Activated naive CD8-positive, alpha-beta T cell (primary cell): ENCODE measurements around the gene RBM7.

Experiments used
- H3K27ac Mint-ChIP-seq: one replicate; pipeline ENCODE4 v1.8.0; 2021; ENCODE audit warnings: mixed read lengths
- H3K27me3 Mint-ChIP-seq: one replicate; pipeline ENCODE4 v1.8.0; 2021; ENCODE audit warnings: mixed read lengths
- H3K36me3 Mint-ChIP-seq: one replicate; pipeline ENCODE4 v1.8.0; 2021; ENCODE audit warnings: mixed read lengths
- H3K4me1 Mint-ChIP-seq: one replicate; pipeline ENCODE4 v1.8.0; 2021; ENCODE audit warnings: low read depth, mixed read lengths
- H3K4me3 Mint-ChIP-seq: one replicate; pipeline ENCODE4 v1.8.0; 2021; ENCODE audit warnings: mild to moderate bottlenecking, mixed read lengths
- H3K9me3 Mint-ChIP-seq: one replicate; pipeline ENCODE4 v1.8.0; 2021; ENCODE audit warnings: low read depth, mixed read lengths

The RBM7 gene

GRCh38 chr11:114400216-114400914 lies at the start of gene RBM7, which contains the start of gene C11orf71:
Gene RBM7 (plus strand): TSS chr11:114400666. CDS start chr11:114400672, 6 bp downstream.
Gene C11orf71 (minus strand): TSS chr11:114400511. CDS start chr11:114400331, 180 bp downstream.
- Mint-ChIP-seq H3K9me3 (no peaks in the 10 kb centered on the region), H3K4me1 (peaks cover 59% of the 10 kb centered on the region), H3K4me3 (peak within 1 kb of the TSS; percentile 97), H3K27me3 (no peaks in the 10 kb centered on the region), H3K27ac (peak within 1 kb of the TSS; percentile 99), H3K36me3 (peaks cover 13% of the 10 kb centered on the region)

DNA sequence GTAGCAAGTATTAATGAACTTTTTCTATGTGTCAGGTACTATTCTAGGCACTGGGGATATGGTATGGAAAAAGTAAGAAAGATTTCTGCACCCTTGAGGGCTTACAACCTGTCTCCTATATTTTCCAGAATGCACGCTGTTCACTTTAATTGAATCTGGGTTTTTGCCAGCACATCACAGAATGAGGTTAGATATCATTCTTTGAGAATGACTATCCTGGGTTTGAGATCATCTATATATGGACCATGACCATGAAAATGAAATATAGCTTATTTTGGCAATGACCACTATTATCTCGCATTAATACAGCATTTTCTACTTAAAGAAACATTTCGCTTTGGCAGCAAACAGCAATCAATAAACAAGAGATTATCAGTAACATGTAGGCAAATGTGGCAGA lies 47.0 kb upstream of the RBM7 start:
- no peak overlapping the region for H3K4me3 Mint-ChIP-seq
- H3K36me3 Mint-ChIP-seq = no peaks in the 10 kb centered on the region
- no peaks in the 10 kb centered on the region for H3K4me1 Mint-ChIP-seq
- H3K27ac Mint-ChIP-seq = no peak overlapping the region
- H3K27me3 Mint-ChIP-seq = peaks cover 5% of the 10 kb centered on the region
- no peaks in the 10 kb centered on the region for H3K9me3 Mint-ChIP-seq

DNA sequence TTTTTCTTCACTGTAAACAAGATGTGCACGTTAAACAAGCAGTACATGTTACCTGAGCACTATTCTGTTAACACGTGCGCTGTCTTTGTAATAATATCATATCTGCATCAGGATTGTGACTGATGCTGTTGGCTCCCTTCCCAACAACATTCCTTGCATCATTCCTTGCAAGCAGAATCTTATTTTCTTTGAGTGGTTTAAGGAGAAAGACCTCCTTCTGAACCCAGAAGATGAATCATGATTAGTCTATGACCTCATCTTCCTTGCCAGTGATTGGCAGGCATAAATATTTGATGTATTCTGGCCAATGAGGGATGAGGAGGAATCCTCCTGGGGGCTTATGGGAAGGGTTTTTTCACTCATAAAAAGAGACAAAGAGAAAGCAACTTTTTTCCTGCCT lies 46.4 kb upstream of the RBM7 start:
- Mint-ChIP-seq H3K4me3 (no peak overlapping the region), H3K36me3 (no peaks in the 10 kb centered on the region), H3K9me3 (no peaks in the 10 kb centered on the region), H3K27me3 (peaks cover 5% of the 10 kb centered on the region), H3K27ac (no peak overlapping the region), H3K4me1 (no peaks in the 10 kb centered on the region)

DNA sequence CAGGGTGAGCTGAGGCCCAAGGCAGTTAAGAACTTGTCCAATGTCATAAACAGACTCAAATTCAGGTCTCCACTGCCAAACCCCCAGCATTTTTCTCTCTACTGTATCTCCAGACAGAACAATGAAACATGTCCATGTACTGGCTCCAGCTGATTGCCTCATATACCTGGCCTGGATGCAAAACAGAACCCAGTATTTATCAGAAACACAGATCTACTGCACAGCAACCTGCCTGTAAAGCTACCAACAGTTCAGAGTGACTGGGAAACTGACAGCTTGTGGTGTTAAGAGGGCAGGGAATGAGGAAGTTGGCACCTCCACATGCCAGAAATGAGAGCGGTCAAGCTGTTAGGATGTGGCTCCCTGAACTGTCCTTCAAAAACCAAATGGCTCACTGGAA lies 41.8 kb upstream of the RBM7 start:
- Mint-ChIP-seq H3K27ac (no peak overlapping the region), H3K9me3 (no peaks in the 10 kb centered on the region), H3K4me1 (no peaks in the 10 kb centered on the region), H3K36me3 (no peaks in the 10 kb centered on the region), H3K27me3 (peaks cover 8% of the 10 kb centered on the region), H3K4me3 (no peak overlapping the region)

DNA sequence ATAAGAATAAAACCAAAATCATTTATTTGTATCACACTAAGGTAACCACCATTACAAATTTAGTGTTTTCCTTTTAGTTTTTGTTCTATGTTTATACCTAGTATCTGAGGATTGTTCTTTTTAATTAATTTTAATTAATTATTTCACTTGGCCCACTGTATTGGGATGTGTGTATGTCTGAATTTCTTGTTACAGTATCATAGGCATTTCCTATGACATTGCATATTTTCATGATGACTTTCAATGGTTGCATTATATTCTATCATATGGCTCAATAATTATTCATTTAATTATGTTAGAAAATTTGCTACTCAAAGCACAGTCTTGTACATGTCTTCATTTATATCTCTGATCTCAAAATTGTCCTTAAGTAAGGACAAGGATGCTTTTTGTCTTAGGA lies 41.1 kb upstream of the RBM7 start:
- no peaks in the 10 kb centered on the region for H3K36me3 Mint-ChIP-seq
- H3K4me3 Mint-ChIP-seq = no peak overlapping the region
- H3K9me3 Mint-ChIP-seq = no peaks in the 10 kb centered on the region
- no peaks in the 10 kb centered on the region for H3K4me1 Mint-ChIP-seq
- H3K27ac Mint-ChIP-seq = no peak overlapping the region
- H3K27me3 Mint-ChIP-seq = peaks cover 8% of the 10 kb centered on the region

- Mint-ChIP-seq H3K4me1 (no peaks in the 10 kb centered on the region), H3K9me3 (no peaks in the 10 kb centered on the region), H3K27ac (no peak overlapping the region), H3K27me3 (peaks cover 10% of the 10 kb centered on the region), H3K4me3 (no peak overlapping the region), H3K36me3 (no peaks in the 10 kb centered on the region)
Measured at GRCh38 chr11:114362326-114362725, 38.1 kb upstream of the RBM7 start.

DNA sequence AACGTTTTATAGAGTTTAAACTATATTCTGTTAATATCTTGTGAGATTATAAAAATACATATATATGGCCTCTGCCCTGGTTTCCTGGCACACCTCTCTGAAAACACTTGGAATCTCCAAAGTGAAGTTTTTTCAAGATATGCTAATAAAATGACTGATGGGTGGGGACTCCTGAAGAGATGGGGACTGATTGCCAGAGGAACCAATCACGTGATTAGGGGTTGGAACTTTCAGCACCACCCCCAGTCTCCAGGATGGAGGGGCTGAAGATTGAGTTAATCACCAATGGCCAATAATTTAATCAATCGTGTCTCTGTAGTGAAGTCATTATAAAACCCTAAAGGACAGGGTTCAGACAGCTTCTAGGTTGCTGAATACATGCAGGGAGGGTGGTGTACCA lies 37.5 kb upstream of the RBM7 start:
- Mint-ChIP-seq H3K27me3 (peaks cover 10% of the 10 kb centered on the region), H3K36me3 (no peaks in the 10 kb centered on the region), H3K27ac (no peak overlapping the region), H3K4me1 (no peaks in the 10 kb centered on the region), H3K4me3 (no peak overlapping the region), H3K9me3 (no peaks in the 10 kb centered on the region)

- Mint-ChIP-seq H3K4me3 (no peak overlapping the region), H3K4me1 (no peaks in the 10 kb centered on the region), H3K9me3 (no peaks in the 10 kb centered on the region), H3K27me3 (peaks cover 11% of the 10 kb centered on the region), H3K36me3 (no peaks in the 10 kb centered on the region), H3K27ac (no peak overlapping the region)
Measured at GRCh38 chr11:114366331-114367243, 33.9 kb upstream of the RBM7 start.

DNA sequence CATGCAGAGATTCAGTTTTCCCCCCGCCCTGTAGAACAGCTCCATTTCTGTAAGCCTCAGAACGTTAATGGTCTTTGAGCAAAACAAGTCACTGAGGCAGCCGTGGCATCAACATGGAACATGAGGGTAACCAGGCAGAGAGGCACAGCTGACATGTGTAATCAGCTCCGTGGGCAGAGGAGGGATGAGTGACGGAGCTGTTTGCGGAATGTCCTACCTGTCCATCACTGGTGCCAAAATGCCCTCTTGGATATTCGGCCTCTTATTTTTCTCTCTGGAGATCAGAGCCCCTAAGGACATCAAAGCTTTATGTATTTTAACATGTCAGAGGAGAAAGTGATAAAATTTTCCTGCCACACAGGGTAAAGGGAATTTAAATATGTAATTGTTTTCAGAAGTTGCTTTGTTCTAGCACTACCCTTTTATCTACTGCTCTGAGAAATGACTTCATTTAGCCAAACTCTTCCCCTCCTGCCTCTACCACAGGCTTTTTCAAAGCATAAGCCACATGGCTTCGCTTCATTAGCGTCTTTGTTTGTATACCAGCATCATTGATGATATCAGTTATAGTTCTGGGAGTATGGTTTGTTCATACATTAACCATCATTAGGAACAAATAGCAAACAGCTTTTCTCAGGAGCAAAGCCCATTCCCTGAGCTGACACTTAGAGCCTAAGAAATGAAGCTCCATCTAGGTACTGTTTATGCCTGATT lies 33.1 kb upstream of the RBM7 start:
- no peak overlapping the region for H3K4me3 Mint-ChIP-seq
- no peaks in the 10 kb centered on the region for H3K9me3 Mint-ChIP-seq
- no peaks in the 10 kb centered on the region for H3K4me1 Mint-ChIP-seq
- no peak overlapping the region for H3K27ac Mint-ChIP-seq
- no peaks in the 10 kb centered on the region for H3K36me3 Mint-ChIP-seq
- peaks cover 14% of the 10 kb centered on the region for H3K27me3 Mint-ChIP-seq

DNA sequence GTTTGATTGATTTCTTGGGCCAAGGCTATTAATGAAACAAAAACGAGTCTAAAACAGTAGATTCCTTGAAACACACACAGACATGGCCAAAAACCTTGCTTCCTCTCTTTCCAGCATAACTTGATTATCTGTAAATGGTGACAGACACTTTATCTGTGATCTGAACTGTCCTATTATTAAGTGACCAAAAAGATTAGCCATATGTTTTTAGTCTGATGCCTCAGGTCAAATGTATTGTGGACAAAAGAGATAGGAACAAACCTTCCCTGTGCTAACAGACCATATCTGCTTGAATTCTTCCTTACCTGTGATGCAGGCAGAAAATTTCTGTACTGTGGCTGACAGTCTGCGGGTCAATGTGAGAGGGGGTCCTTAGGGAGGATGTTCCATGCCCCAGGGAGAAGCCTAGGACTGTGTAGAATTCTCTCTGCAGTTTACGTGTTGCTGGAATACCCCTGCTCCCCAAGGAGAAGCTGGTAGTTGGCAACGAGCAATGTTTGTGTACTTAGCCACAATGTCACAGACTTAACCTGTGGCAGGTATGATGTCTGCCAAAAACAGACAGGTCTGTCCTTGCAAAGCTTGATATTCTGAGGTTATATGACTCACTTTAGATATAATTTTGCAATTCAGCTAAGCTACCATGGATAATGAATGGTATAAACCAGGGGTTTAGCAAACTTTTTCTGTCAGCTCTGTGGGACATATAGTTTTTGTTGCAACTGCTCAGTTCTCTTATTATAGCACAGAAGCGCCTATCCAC lies 31.4 kb upstream of the RBM7 start:
- Mint-ChIP-seq H3K27me3 (peaks cover 14% of the 10 kb centered on the region), H3K4me1 (no peaks in the 10 kb centered on the region), H3K9me3 (no peaks in the 10 kb centered on the region), H3K27ac (no peak overlapping the region), H3K36me3 (no peaks in the 10 kb centered on the region), H3K4me3 (no peak overlapping the region)

- Mint-ChIP-seq H3K4me3 (no peak overlapping the region), H3K36me3 (no peaks in the 10 kb centered on the region), H3K27me3 (peaks cover 9% of the 10 kb centered on the region), H3K27ac (no peak overlapping the region), H3K4me1 (peaks cover under 1% of the 10 kb centered on the region), H3K9me3 (no peaks in the 10 kb centered on the region)
Measured at GRCh38 chr11:114375052-114375451, 25.4 kb upstream of the RBM7 start.

GRCh38 chr11:114377612-114378267 lies 22.7 kb upstream of the RBM7 start:
- H3K36me3 Mint-ChIP-seq = no peaks in the 10 kb centered on the region
- H3K4me1 Mint-ChIP-seq = peaks cover 8% of the 10 kb centered on the region
- peaks cover 5% of the 10 kb centered on the region for H3K27me3 Mint-ChIP-seq
- no peak overlapping the region for H3K27ac Mint-ChIP-seq
- no peaks in the 10 kb centered on the region for H3K9me3 Mint-ChIP-seq
- H3K4me3 Mint-ChIP-seq = no peak overlapping the region

DNA sequence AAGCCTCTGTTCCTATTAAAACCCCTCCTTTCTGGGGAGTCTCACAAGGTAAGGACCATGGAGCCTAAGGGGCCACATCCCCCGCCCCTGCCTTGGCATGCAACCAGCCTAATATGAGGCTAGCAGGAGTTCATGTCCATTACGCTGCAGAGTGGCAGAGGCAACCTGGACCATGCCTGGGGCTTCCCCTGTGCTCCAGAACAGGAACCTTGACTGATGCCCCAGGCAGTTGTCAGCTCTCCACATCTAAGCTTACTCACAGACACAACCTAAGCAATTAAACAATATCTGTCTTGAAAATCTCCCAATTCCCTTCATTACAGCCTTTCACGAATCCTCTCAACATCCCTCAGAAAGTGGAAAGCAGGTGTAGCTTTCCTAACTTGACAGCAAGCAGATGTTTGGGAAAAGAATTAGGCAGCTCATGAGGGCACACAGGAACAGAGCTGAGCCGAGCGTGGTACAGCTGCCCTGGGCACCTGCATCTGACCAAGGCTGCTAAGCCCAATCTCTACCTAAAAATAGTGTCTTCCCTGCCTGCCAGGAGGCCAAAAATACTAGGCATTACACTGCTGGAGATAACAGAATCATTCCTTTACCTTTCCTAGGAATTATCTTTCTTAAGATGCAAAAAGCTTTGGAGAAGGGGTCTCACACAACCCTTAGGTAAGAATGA lies 20.9 kb upstream of the RBM7 start:
- H3K36me3 Mint-ChIP-seq = peaks cover 4% of the 10 kb centered on the region
- H3K4me1 Mint-ChIP-seq = peaks cover 8% of the 10 kb centered on the region
- no peak overlapping the region for H3K27ac Mint-ChIP-seq
- H3K27me3 Mint-ChIP-seq = peaks cover 6% of the 10 kb centered on the region
- no peak overlapping the region for H3K4me3 Mint-ChIP-seq
- H3K9me3 Mint-ChIP-seq = no peaks in the 10 kb centered on the region
